ENCODE data around the gene SHISA9.

- TF ChIP-seq, protein P1, sequence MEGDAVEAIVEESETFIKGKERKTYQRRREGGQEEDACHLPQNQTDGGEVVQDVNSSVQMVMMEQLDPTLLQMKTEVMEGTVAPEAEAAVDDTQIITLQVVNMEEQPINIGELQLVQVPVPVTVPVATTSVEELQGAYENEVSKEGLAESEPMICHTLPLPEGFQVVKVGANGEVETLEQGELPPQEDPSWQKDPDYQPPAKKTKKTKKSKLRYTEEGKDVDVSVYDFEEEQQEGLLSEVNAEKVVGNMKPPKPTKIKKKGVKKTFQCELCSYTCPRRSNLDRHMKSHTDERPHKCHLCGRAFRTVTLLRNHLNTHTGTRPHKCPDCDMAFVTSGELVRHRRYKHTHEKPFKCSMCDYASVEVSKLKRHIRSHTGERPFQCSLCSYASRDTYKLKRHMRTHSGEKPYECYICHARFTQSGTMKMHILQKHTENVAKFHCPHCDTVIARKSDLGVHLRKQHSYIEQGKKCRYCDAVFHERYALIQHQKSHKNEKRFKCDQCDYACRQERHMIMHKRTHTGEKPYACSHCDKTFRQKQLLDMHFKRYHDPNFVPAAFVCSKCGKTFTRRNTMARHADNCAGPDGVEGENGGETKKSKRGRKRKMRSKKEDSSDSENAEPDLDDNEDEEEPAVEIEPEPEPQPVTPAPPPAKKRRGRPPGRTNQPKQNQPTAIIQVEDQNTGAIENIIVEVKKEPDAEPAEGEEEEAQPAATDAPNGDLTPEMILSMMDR (IDR thresholded peaks at IDR 0.05) = no peak
- no peak for TF ChIP-seq POLR2A (IDR thresholded peaks at IDR 0.05)
Measured at GRCh38 chr16:12868788-12869187, 32.6 kb upstream of the SHISA9 start.
